ENCODE measurements around the gene SNED1.

Gene SNED1

GRCh38 chr2:240991378-240992263 is 6.8 kb upstream of the SNED1 start:
- H3K9me3 ChIP-seq (ENCODE audit: control insufficient read depth, low read depth, low read length), result no peaks in the 10 kb centered on the region
- no peaks in the 10 kb centered on the region for H3K4me1 ChIP-seq (ENCODE audit: control insufficient read depth, low read depth, low read length)
- no peaks in the 10 kb centered on the region for H3K27me3 ChIP-seq (ENCODE audit: control insufficient read depth, insufficient read depth, low read length)
- no peak overlapping the region for H3K27ac ChIP-seq (ENCODE audit: low read length)
- no peak overlapping the region for H3K4me3 ChIP-seq (ENCODE audit: low read length)
- no peak overlapping the region for H3K9ac ChIP-seq (ENCODE audit: low read length)
- H3K36me3 ChIP-seq (ENCODE audit: control insufficient read depth, low read depth, low read length), result no peaks in the 10 kb centered on the region

GRCh38 chr2:240992572-240993291 is 5.7 kb upstream of the SNED1 start:
- peaks cover 10% of the 10 kb centered on the region for H3K27me3 ChIP-seq (ENCODE audit: control insufficient read depth, insufficient read depth, low read length)
- no peak overlapping the region for H3K9ac ChIP-seq (ENCODE audit: low read length)
- H3K27ac ChIP-seq (ENCODE audit: low read length), result no peak overlapping the region
- H3K36me3 ChIP-seq (ENCODE audit: control insufficient read depth, low read depth, low read length), result no peaks in the 10 kb centered on the region
- no peak overlapping the region for H3K4me3 ChIP-seq (ENCODE audit: low read length)
- no peaks in the 10 kb centered on the region for H3K4me1 ChIP-seq (ENCODE audit: control insufficient read depth, low read depth, low read length)
- H3K9me3 ChIP-seq (ENCODE audit: control insufficient read depth, low read depth, low read length), result no peaks in the 10 kb centered on the region

GRCh38 chr2:240993446-240994170 is 4.8 kb upstream of the SNED1 start:
- H3K4me1 ChIP-seq (ENCODE audit: control insufficient read depth, low read depth, low read length), result no peaks in the 10 kb centered on the region
- H3K27me3 ChIP-seq (ENCODE audit: control insufficient read depth, insufficient read depth, low read length), result peaks cover 13% of the 10 kb centered on the region
- H3K9me3 ChIP-seq (ENCODE audit: control insufficient read depth, low read depth, low read length), result no peaks in the 10 kb centered on the region
- no peak overlapping the region for H3K9ac ChIP-seq (ENCODE audit: low read length)
- no peak overlapping the region for H3K4me3 ChIP-seq (ENCODE audit: low read length)
- no peak overlapping the region for H3K27ac ChIP-seq (ENCODE audit: low read length)
- no peaks in the 10 kb centered on the region for H3K36me3 ChIP-seq (ENCODE audit: control insufficient read depth, low read depth, low read length)

GRCh38 chr2:240994171-240994896 is 4.1 kb upstream of the SNED1 start:
- H3K27me3 ChIP-seq (ENCODE audit: control insufficient read depth, insufficient read depth, low read length), result peaks cover 17% of the 10 kb centered on the region
- no peak overlapping the region for H3K4me3 ChIP-seq (ENCODE audit: low read length)
- no peaks in the 10 kb centered on the region for H3K9me3 ChIP-seq (ENCODE audit: control insufficient read depth, low read depth, low read length)
- H3K36me3 ChIP-seq (ENCODE audit: control insufficient read depth, low read depth, low read length), result no peaks in the 10 kb centered on the region
- no peak overlapping the region for H3K27ac ChIP-seq (ENCODE audit: low read length)
- H3K9ac ChIP-seq (ENCODE audit: low read length), result no peak overlapping the region
- H3K4me1 ChIP-seq (ENCODE audit: control insufficient read depth, low read depth, low read length), result no peaks in the 10 kb centered on the region

GRCh38 chr2:240995041-240996021 is 3.1 kb upstream of the SNED1 start:
- Histone ChIP-seq H3K27ac (ENCODE audit: low read length) (no peak overlapping the region), H3K4me3 (ENCODE audit: low read length) (no peak overlapping the region), H3K9me3 (ENCODE audit: control insufficient read depth, low read depth, low read length) (no peaks in the 10 kb centered on the region), H3K27me3 (ENCODE audit: control insufficient read depth, insufficient read depth, low read length) (peaks cover 27% of the 10 kb centered on the region), H3K4me1 (ENCODE audit: control insufficient read depth, low read depth, low read length) (no peaks in the 10 kb centered on the region), H3K9ac (ENCODE audit: low read length) (no peak overlapping the region), H3K36me3 (ENCODE audit: control insufficient read depth, low read depth, low read length) (no peaks in the 10 kb centered on the region)

GRCh38 chr2:240996161-240996833 is 2.1 kb upstream of the SNED1 start:
- Histone ChIP-seq H3K36me3 (ENCODE audit: control insufficient read depth, low read depth, low read length) (no peaks in the 10 kb centered on the region), H3K4me3 (ENCODE audit: low read length) (no peak overlapping the region), H3K9ac (ENCODE audit: low read length) (no peak overlapping the region), H3K27ac (ENCODE audit: low read length) (no peak overlapping the region), H3K4me1 (ENCODE audit: control insufficient read depth, low read depth, low read length) (no peaks in the 10 kb centered on the region), H3K27me3 (ENCODE audit: control insufficient read depth, insufficient read depth, low read length) (peaks cover 35% of the 10 kb centered on the region), H3K9me3 (ENCODE audit: control insufficient read depth, low read depth, low read length) (no peaks in the 10 kb centered on the region)

GRCh38 chr2:240996834-240997140 is 1.6 kb upstream of the SNED1 start:
- no peaks in the 10 kb centered on the region for H3K9me3 ChIP-seq (ENCODE audit: control insufficient read depth, low read depth, low read length)
- H3K27me3 ChIP-seq (ENCODE audit: control insufficient read depth, insufficient read depth, low read length), result peaks cover 36% of the 10 kb centered on the region
- H3K9ac ChIP-seq (ENCODE audit: low read length), result no peak overlapping the region
- no peaks in the 10 kb centered on the region for H3K4me1 ChIP-seq (ENCODE audit: control insufficient read depth, low read depth, low read length)
- no peak overlapping the region for H3K27ac ChIP-seq (ENCODE audit: low read length)
- no peak overlapping the region for H3K4me3 ChIP-seq (ENCODE audit: low read length)
- no peaks in the 10 kb centered on the region for H3K36me3 ChIP-seq (ENCODE audit: control insufficient read depth, low read depth, low read length)

GRCh38 chr2:240997141-240997855 is 1.1 kb upstream of the SNED1 start:
- no peak overlapping the region for H3K4me3 ChIP-seq (ENCODE audit: low read length)
- no peak overlapping the region for H3K9ac ChIP-seq (ENCODE audit: low read length)
- H3K36me3 ChIP-seq (ENCODE audit: control insufficient read depth, low read depth, low read length), result no peaks in the 10 kb centered on the region
- H3K9me3 ChIP-seq (ENCODE audit: control insufficient read depth, low read depth, low read length), result no peaks in the 10 kb centered on the region
- H3K4me1 ChIP-seq (ENCODE audit: control insufficient read depth, low read depth, low read length), result no peaks in the 10 kb centered on the region
- no peak overlapping the region for H3K27ac ChIP-seq (ENCODE audit: low read length)
- H3K27me3 ChIP-seq (ENCODE audit: control insufficient read depth, insufficient read depth, low read length), result peaks cover 36% of the 10 kb centered on the region

- Histone ChIP-seq H3K27me3 (ENCODE audit: control insufficient read depth, insufficient read depth, low read length) (peaks cover 36% of the 10 kb centered on the region), H3K9me3 (ENCODE audit: control insufficient read depth, low read depth, low read length) (no peaks in the 10 kb centered on the region), H3K36me3 (ENCODE audit: control insufficient read depth, low read depth, low read length) (no peaks in the 10 kb centered on the region), H3K4me3 (ENCODE audit: low read length) (no peak overlapping the region), H3K27ac (ENCODE audit: low read length) (no peak overlapping the region), H3K9ac (ENCODE audit: low read length) (no peak overlapping the region), H3K4me1 (ENCODE audit: control insufficient read depth, low read depth, low read length) (no peaks in the 10 kb centered on the region)
Measured at GRCh38 chr2:240998706-240998994, 232 bp downstream of the SNED1 start.

All from iPS-18a (cell line).